GM12801 (cell line): ENCODE results near the gene BTBD7.

Experiments used
- TF ChIP-seq, protein P1 (sequence below): IDR thresholded peaks from one replicate; pipeline ENCODE4 v1.5.1; 2011; ENCODE audit warnings: control low read depth; ENCODE audit not compliant: insufficient read length; ENCODE audit errors: extremely low read depth

BTBD7 gene

DNA sequence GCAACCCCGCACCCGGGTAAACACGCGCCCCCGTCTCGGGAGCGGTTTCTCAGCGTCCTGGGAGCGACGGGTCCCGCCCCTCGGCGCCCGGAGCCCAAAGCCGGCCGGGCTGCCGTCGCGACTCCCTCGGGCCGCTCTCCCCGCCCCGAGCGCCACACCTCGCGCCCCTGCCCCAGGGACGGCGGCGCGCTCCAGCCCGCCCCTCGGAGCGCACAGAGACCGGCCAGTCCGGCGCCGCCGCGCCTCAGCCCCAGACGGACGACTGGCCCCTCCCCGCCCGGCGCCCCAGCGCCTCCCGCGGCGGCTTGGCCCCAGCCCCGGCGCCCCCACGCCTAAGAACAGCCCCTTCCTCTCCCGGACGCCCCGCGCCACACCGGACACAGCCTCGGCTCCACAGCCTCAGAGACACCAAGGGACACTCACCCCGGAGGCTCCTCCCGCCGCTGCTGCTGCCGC, 411 bp downstream of the BTBD7 start:
- TF ChIP-seq, protein P1, sequence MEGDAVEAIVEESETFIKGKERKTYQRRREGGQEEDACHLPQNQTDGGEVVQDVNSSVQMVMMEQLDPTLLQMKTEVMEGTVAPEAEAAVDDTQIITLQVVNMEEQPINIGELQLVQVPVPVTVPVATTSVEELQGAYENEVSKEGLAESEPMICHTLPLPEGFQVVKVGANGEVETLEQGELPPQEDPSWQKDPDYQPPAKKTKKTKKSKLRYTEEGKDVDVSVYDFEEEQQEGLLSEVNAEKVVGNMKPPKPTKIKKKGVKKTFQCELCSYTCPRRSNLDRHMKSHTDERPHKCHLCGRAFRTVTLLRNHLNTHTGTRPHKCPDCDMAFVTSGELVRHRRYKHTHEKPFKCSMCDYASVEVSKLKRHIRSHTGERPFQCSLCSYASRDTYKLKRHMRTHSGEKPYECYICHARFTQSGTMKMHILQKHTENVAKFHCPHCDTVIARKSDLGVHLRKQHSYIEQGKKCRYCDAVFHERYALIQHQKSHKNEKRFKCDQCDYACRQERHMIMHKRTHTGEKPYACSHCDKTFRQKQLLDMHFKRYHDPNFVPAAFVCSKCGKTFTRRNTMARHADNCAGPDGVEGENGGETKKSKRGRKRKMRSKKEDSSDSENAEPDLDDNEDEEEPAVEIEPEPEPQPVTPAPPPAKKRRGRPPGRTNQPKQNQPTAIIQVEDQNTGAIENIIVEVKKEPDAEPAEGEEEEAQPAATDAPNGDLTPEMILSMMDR, result no peak

DNA sequence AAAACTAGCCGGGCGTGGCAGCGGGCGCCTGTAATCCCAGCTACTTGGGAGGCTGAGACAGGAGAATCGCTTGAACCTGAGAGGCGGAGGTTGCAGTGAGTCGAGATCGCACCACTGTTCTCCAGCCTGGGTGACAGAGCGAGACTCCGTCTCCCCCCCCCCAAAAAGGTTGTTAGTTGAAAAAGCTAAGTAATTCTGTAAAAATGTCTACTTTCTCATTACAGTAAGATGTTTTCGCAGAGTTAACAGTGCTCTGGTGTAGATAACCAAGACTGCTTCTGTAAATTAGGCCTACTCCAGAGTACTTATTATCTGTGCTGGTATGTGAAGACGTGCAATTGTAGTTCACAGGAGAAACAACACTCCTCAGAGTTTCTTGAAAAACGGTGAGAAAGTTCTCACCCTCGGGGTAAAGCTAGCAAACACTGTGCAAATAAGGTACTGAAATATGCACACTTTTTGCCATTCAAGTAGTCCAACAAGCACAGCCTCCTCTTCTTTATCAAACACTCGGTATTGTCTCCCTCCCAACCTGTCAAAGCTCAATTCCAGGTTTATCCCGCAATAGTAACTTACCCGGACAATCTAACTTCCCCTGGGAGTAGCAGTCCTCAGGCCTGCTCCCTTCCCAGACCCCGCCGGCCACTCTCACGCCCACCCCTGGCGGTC, 974 bp downstream of the BTBD7 start:
- TF ChIP-seq, protein P1, result no peak

DNA sequence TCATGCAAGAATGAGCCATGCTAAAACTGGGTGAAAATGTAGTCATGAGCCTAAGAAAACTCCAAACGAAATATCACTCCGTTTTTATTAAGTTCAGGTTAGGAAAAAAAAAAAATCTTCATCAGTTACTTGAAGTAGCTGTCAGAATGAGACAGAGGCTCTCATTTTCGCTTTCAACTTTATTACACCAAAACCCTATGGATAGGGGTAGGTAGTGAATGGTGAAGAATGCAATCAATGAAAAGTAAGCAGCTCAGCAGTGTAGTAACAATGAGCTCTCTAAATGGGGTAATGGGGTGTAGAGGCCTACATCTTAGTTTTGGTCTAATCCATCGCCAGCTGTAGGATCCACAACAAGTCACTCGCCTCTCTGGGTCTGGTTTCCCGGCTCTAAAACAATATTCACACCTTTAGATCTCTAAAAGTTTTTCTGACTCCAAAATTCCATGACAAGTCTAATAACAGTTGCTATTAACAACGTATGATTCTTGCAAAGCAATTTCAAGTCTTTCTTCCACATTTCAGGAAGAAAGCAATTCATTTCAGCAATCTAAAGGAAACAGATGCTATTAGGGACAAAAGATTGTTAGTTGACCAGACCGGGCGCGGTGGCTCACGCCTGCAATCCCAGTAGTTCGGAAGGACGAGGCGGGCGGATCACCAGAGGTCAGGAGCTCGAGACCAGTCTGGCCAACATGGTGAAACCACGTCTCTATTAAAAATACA, 1.7 kb downstream of the BTBD7 start:
- TF ChIP-seq, protein P1, result no peak

DNA sequence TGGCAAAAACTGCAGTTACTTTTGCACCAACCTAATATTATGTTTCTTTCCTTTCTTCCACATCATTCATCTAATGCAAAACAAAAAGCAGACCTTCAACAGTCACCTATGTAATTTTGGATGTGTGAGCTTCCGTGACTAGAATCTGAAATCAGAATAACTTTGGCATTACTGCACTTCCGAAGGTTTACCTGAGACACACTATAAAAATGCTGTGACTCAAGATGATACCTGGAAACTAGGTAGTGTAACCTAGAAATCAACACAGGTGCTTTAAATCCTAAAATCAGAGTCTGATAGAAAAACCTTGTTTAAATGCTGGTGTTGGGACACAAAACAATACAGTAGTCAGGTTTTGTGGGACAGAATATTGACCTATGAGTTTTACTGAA, 2.2 kb downstream of the BTBD7 start:
- TF ChIP-seq, protein P1, result no peak

DNA sequence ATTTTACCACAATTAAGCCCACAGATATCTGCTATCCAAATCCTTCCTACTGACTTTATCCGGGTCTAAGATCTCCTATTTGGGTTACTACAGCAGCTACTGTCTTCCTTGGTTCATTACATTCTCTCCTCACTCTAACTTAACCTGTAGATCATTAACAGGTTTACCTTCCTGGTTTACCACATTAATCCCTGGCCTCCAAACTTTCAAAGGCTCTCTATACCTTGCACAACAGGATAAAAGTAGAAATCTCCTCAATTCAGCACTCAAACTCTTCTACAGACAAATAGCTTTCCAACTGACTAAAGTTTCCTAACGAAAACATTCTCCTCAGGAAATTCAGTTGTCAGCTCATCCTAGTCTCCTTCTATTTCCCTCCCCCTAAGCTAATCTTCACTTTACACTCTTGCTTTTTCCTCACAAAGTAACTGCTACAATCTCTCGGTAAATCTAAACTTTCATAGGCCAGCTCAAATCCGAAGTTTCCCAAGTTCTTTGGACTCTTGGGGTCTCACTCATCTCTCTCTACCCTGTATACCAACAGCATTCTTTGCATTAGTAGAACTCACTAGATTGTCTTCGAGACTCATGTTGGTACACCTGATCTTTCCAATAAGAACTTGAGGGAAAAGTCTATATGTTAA, 2.7 kb downstream of the BTBD7 start:
- TF ChIP-seq, protein P1, result no peak

DNA sequence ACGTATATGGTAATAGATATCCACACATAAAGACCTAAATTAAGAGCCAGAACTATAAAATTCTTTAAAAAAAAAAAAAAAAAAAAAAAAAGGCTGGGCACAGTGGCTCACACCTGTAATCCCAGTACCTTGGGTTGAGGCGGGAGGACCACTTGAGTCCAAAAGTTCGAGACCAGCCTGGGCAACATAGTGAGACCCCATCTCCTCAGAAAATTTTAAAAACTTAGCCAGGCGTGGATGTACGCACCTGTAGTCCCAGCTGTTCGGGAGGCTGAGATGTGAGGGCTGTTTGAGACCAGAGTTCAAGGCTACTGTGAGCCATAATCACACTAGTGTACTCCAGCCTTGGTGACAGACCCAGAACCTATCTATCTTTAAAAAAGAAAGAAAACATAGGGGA, 4.3 kb downstream of the BTBD7 start:
- TF ChIP-seq, protein P1, result no peak

DNA sequence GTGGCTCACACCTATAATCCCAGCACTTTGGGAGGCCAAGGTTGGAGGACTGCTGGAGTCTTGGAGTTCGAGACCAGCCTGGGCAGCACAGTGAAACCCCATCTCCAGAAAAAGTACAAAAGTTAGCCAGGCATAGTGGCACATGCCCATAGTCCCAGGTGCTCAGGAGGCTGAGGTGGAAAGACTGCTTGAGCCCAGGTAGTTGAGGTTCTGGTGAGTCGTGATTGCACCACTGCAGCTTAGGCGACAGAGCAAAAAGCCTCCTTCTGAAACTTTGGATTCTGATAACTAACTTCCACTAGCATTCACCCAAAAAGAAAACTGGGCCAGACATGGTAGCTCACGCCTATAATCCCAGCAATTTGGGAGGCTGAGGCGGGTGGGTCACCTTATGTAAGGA, 6.6 kb downstream of the BTBD7 start:
- TF ChIP-seq, protein P1, result no peak
